Measurements from ENCODE around the gene SMIM43.

- no peak for TF ChIP-seq CTCF (conservative IDR thresholded peaks at IDR 0.05; ENCODE audit: low read depth, low read length)
- TF ChIP-seq EZH2 (IDR thresholded peaks at IDR 0.05; ENCODE audit: borderline replicate concordance, low read depth, low read length, poor library complexity, severe bottlenecking): no peak
Observed at GRCh38 chr4:121740796-121741409, 24.1 kb downstream of the SMIM43 start.

Measured in A673 (cell line).